H54 (cell line): ENCODE measurements around the gene ZFYVE28.

Experiments used
- DNase-seq: peaks from one replicate; pipeline ENCODE4 v3.0.0; 2011; ENCODE audit warnings: low spot score, mixed read lengths; ENCODE audit not compliant: insufficient read length
- FAIRE-seq: peaks from 3 replicates; lab custom pipeline; 2011; peaks lifted over from hg19 to GRCh38; lab: Jason Lieb, UNC
- POLR2A ChIP-seq: IDR thresholded peaks from 2 replicates; pipeline ENCODE4 v1.6.1; 2011; ENCODE audit warnings: low read depth, mild to moderate bottlenecking, low read length

ZFYVE28 gene

GRCh38 chr4:2373532-2373931 is 44.9 kb downstream of the ZFYVE28 start:
- DNase-seq (no peak), FAIRE-seq (no peak)
- no peak for TF ChIP-seq POLR2A

- TF ChIP-seq POLR2A, result no peak
- DNase-seq (no peak), FAIRE-seq (no peak)
Observed at GRCh38 chr4:2372488-2373030, 45.9 kb downstream of the ZFYVE28 start.

GRCh38 chr4:2371765-2372487 is 46.5 kb downstream of the ZFYVE28 start:
- FAIRE-seq (no peak), DNase-seq (no peak)
- TF ChIP-seq POLR2A, result no peak

- TF ChIP-seq POLR2A, result no peak
- DNase-seq, result no peak
- FAIRE-seq, result no peak
Observed at GRCh38 chr4:2370597-2371320, 47.7 kb downstream of the ZFYVE28 start.

- no peak for TF ChIP-seq POLR2A
- FAIRE-seq, result no peak
- no peak for DNase-seq
Observed at GRCh38 chr4:2368746-2369437, 49.6 kb downstream of the ZFYVE28 start.

- no peak for TF ChIP-seq POLR2A
- no peak for DNase-seq
- no peak for FAIRE-seq
Observed at GRCh38 chr4:2367626-2368025, 50.8 kb downstream of the ZFYVE28 start.

GRCh38 chr4:2366252-2367192 is 51.9 kb downstream of the ZFYVE28 start:
- DNase-seq, result no peak
- TF ChIP-seq POLR2A, result no peak
- no peak for FAIRE-seq

GRCh38 chr4:2365913-2366210 is 52.6 kb downstream of the ZFYVE28 start:
- no peak for DNase-seq
- no peak for TF ChIP-seq POLR2A
- no peak for FAIRE-seq

GRCh38 chr4:2365054-2365912 is 53.2 kb downstream of the ZFYVE28 start:
- TF ChIP-seq POLR2A, result no peak
- no peak for FAIRE-seq

GRCh38 chr4:2364654-2365053 is 53.8 kb downstream of the ZFYVE28 start:
- TF ChIP-seq POLR2A, result no peak
- DNase-seq (no peak), FAIRE-seq (no peak)

More at GRCh38 chr4:2365054-2365912, 53.2 kb downstream of the ZFYVE28 start:
- no peak for DNase-seq

GRCh38 chr4:2363951-2364653 is 54.3 kb downstream of the ZFYVE28 start:
- no peak for TF ChIP-seq POLR2A
- FAIRE-seq (no peak), DNase-seq (no peak)
